ENCODE measurements around the gene ITPRIPL1.
A peak's percentile ranks its signal among the peaks of the same experiment; 100 is the strongest.
"Not testable (repeated sequence)": the region's sequence is repeated elsewhere in the genome, so short reads cannot be mapped to it uniquely, and the experiment has no call there.

ITPRIPL1 gene

DNA sequence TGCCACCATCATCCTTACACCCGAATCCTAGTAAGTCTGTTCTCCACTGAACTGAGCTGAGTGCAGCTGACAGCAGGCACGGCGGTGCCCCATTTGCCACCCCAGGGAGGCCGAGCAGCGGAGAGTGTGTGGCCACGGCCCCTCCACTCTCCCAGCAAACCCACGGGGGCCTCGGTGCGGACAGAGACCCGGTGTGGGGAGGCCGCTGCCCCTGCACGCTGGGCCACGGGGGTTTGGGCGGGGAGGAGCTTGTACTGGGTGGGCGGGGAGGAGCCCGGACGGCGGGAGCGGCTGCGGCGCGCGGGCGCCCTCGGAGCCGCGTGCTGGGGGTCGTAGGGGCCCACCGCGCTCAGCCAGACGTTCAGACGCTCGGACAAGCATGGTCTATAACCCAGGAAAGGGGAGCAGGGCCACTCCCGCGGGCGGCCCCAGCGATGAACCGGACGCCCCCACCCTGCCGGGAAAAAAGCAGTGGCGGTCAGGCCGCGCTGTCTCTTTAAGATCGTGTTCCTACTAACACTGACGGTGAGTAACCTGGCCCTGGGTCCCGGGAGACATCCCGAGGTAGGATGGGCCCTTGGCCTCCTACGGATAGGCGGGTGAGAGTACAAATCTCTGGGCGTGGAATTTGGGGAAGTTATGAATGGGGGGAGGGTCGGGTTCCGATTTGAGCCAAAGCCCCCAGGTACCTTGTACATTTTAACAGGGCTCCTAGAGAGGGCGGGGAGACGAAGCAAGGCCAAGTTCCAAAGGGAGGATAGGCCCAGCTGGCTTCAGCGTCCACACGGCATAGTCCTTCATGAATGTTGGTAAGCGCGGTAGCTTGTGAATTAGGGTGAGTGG, at the start of gene ITPRIPL1:
Gene ITPRIPL1, plus strand, starts transcription at position 277 of the 843 bp plus-strand sequence. Its CDS starts 523 bp downstream, at position 800.
- no peak for DNase-seq (ENCODE audit: low read depth)

GRCh38 chr2:96276787-96277499, 48.2 kb upstream of the ITPRIPL1 start:
- DNase-seq (ENCODE audit: low read depth) = no peak

DNA sequence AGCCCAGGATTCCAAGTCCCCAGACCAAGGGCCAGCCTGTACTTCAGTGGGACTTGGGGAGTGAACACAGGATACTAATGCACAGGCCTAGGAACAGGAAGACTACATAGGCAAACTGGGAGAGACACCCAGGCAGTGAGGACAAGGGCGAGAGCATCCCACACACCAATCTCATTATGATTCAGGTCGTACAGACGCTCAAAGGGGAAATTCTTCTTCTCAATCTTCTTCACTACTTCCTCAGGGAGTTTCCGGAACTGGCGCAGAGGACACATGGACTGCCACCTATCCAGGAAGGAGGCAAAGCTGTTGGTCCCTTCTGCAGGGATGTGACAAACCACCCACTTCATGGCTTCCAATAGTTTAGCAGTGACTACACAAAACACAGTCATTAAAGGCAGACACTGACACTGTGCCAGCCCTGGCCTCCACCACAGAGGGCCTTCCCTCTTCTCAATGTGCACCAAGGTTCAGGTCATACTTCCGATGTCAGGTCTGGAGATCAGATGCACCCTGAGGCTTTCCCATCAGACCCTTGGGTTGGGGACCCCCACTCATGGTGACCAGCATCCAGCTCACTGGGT, 37.8 kb upstream of the ITPRIPL1 start:
- no peak for DNase-seq (ENCODE audit: low read depth)

- DNase-seq (ENCODE audit: low read depth) = no peak
Observed at GRCh38 chr2:96291751-96292150, 33.4 kb upstream of the ITPRIPL1 start.

GRCh38 chr2:96294271-96294670, 30.8 kb upstream of the ITPRIPL1 start:
- not testable (repeated sequence) for DNase-seq (ENCODE audit: low read depth)

- no peak for DNase-seq (ENCODE audit: low read depth)
Observed at GRCh38 chr2:96296925-96297324, 28.2 kb upstream of the ITPRIPL1 start.

DNA sequence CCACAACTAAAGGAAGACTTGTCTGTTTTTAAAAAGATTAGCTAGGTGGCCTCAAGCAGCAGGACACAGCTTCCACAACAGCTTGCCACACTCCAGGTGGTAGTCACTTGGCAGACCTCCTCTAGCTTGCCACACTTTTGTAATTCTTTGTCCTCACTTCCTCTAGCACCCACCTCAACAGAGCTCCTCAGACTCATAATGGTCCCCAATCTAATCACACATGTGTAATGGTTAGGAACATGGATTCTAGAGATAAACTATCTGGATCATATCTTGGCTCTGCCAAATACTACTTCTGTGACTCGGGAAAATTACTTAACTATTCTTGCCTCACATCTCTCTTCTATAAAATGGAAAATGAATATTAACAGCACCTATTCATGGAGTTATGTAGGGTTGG, 23.3 kb upstream of the ITPRIPL1 start:
- DNase-seq (ENCODE audit: low read depth) = no peak

GRCh38 chr2:96304606-96305005, 20.5 kb upstream of the ITPRIPL1 start:
- DNase-seq (ENCODE audit: low read depth) = no peak

DNA sequence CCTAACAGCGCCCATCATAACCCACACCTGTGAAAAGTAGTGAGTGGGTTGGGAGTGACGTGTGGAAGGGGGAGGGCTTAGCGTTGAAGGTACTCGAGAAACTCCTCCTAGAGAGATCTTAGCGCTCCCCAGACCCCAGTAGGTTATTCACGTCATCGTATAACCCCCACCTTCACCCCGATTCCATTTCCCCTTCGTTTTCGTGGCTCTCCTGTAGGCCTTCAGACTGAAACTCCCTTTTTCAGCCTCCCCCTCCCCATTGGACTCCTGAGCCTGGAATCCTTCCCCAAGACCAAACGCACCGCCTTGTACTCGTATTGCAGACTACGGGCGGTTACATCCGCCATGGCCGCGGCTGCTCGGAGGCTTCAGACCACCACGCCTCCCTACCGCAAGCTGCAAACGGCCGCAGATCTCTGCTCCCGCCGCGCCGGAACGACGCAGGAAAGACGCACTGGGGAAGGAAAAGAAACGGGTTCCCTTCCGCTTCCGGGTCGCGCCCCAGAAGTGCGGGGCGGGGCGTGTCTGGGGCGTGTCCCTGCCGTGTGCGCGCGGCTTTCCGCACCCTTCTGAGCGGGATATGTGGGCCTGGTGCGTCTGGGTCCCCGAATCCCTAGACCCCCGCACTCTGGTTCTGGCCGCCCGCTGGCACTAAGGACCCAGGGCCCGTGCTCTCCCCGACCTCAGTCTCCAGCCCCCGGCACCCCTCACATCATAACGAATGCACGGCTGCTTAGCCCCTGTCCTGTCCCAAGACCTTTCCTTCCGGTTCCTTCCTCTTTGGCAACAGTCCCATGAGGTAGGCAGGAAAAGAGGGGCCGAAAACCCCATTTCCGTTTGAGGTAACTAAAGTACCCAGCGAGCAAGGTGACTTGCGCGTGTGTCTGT, 19.8 kb upstream of the ITPRIPL1 start, which contains the start of gene SNRNP200:
Gene SNRNP200, minus strand, starts transcription at position 456 of the 888 bp plus-strand sequence. Its CDS starts 109 bp downstream, at position 347.
- DNase-seq (ENCODE audit: low read depth) = peak; percentile 74

DNA sequence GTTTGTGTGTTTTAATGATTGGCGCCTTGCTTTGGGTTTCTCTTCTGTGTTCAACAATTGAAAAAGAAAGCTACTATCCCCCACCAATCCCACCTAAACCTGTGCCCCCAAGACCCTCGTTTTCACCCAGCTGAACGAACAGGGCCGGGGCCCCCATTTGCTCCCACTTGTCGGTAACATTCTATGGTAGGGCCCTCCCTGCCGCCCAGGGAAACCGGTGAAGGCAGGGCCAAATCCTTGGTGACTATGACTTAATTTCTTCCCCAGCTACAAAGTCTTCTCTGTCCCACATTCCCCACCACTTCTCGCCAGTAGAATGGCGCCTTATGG, 19.2 kb upstream of the ITPRIPL1 start:
- DNase-seq (ENCODE audit: low read depth) = no peak

- no peak for DNase-seq (ENCODE audit: low read depth)
Observed at GRCh38 chr2:96306370-96306769, 18.7 kb upstream of the ITPRIPL1 start.

- DNase-seq (ENCODE audit: low read depth) = no peak
Observed at GRCh38 chr2:96308248-96308647, 16.9 kb upstream of the ITPRIPL1 start.

- DNase-seq (ENCODE audit: low read depth) = no peak
Observed at GRCh38 chr2:96315005-96315399, 10.1 kb upstream of the ITPRIPL1 start.

GRCh38 chr2:96315400-96316071, 9.6 kb upstream of the ITPRIPL1 start:
- peak; percentile 49 for DNase-seq (ENCODE audit: low read depth)

GRCh38 chr2:96316999-96317398, 8.1 kb upstream of the ITPRIPL1 start:
- DNase-seq (ENCODE audit: low read depth) = no peak

- no peak for DNase-seq (ENCODE audit: low read depth)
Observed at GRCh38 chr2:96317584-96317997, 7.5 kb upstream of the ITPRIPL1 start.

GRCh38 chr2:96318723-96319122, 6.4 kb upstream of the ITPRIPL1 start:
- DNase-seq (ENCODE audit: low read depth) = no peak

GRCh38 chr2:96319396-96319795, 5.7 kb upstream of the ITPRIPL1 start:
- DNase-seq (ENCODE audit: low read depth) = no peak

DNA sequence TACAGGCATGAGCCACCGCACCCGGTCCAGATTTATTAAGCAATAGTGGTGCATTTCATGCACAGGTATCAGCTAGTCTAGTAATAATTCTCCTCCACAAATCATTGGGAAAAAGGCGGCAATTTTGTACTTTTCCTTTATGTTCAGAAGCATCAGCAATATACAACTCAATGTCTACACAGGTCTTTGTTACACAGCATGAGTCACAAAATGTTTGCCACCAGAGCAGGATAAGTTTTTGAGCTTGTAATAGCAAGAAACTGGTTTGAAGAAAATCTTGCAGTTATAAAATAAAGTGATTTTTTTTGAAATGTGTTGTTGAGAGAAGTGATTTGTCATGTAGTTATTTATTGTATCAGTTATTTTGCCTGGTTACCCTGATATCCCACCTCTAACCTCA, 4.8 kb upstream of the ITPRIPL1 start:
- no peak for DNase-seq (ENCODE audit: low read depth)

DNA sequence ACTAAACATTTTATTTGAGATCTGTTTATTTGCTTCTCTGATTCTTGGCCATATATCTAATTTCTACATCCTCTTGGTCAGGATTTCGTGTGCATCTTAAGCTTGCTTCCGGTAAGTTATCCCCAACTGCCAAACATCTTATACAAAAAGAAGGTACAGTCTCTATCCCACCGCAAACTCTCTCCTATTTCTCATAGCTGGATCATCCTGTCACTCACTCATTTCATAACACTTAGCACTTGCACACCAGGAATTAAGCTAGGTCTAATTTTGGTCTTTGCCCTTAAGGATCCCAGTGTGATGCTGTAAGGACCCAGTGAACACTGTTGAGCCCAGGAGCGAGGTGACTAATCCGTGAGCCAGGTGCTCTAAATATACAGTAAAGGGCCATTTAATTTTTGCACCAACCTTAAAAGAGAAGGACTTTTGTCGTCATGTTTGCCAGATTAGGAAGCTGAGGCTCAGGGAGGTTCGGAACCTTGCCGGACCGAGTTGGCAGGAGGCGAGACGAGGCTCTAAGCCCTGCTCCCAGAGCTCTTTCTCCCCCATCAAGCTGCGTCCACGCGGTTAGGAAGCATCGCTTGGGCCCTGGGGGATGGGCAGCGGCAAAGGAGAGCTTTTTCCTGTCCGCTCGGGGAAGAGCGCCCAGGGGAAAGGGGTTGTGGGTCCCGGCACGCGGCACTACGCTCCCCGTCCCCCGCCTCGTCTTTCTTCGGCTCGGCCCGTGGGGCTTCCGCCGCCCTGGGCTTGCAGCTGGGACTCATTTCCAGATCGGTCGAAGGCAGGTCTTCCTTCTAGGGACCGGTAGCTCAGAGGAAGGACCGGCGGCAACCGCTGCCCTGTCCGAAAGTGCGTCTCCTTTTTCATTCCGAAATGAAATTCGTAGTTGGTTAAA, 4.1 kb upstream of the ITPRIPL1 start:
- DNase-seq (ENCODE audit: low read depth) = no peak

Measured in amniotic epithelial cell (primary cell).